Stimulated activated CD4-positive, alpha-beta T cell treated with anti-CD3 and anti-CD28 coated beads, Interleukin-2, amount 100 ng/mL, for 48 hours (primary cell): Measurements from ENCODE around the gene MGMT.

Source experiments
- DNase-seq, 2 donors: peaks; one replicate each; pipeline ENCODE4 v3.0.0-alpha.2; 2020

MGMT gene

GRCh38 chr10:129815898-129816655 lies 349.0 kb downstream of the MGMT start:
- DNase-seq, result no peak

GRCh38 chr10:129816656-129817045 lies 349.6 kb downstream of the MGMT start:
- no peak for DNase-seq
